Calu3 (cell line): Measurements from ENCODE around the gene CFI. TPM values are rescaled to one million over a fixed set of nuclear protein-coding genes. Genes with fewer than 3 reads are reported as not detected.

ENCODE experiments used
- BruUV-seq: library from RNA; stranded (reverse); fragments of 400-500 nt; replicated peaks from 2 replicates; lab custom pipeline; 2021; lab: Mats Ljungman, UMichigan
- CTCF ChIA-PET: fragments of 300-600 bp; sonication (Branson Sonifier 250); formaldehyde crosslinking; loops from one replicate; lab custom pipeline; 2022; ENCODE audit warnings: antibody characterized with exemption; lab: Charles Lee
- DNase-seq: peaks from one replicate; pipeline ENCODE4 v3.0.0; 2022
- H3K27ac Mint-ChIP-seq: one replicate; pipeline ENCODE4 v1.8.0; 2022; ENCODE audit warnings: mixed read lengths; ENCODE audit not compliant: unreplicated experiment
- H3K27me3 Mint-ChIP-seq: one replicate; pipeline ENCODE4 v1.8.0; 2022; ENCODE audit warnings: mixed read lengths; ENCODE audit not compliant: unreplicated experiment
- H3K36me3 Mint-ChIP-seq: one replicate; pipeline ENCODE4 v1.8.0; 2022; ENCODE audit warnings: mild to moderate bottlenecking, moderate library complexity, mixed read lengths; ENCODE audit not compliant: insufficient read depth, unreplicated experiment
- H3K4me1 Mint-ChIP-seq: one replicate; pipeline ENCODE4 v1.8.0; 2022; ENCODE audit warnings: mild to moderate bottlenecking, low read depth, mixed read lengths; ENCODE audit not compliant: unreplicated experiment
- H3K4me3 Mint-ChIP-seq: one replicate; pipeline ENCODE4 v1.8.0; 2022; ENCODE audit warnings: mild to moderate bottlenecking, low read depth, moderate library complexity, mixed read lengths; ENCODE audit not compliant: unreplicated experiment
- H3K9me3 Mint-ChIP-seq: one replicate; pipeline ENCODE4 v1.8.0; 2022; ENCODE audit warnings: low read depth, mixed read lengths; ENCODE audit not compliant: unreplicated experiment
- CTCF ChIP-seq: fragments of 200-600 bp; IDR thresholded peaks from one replicate; pipeline ENCODE4 v1.8.0; 2022; ENCODE audit warnings: antibody characterized with exemption; ENCODE audit not compliant: unreplicated experiment
- intact Hi-C: fragments of 100-400 bp; cut with micrococcal nuclease; formaldehyde crosslinking; loops from one replicate; pipeline ENCODE4 v1.10.0; 2022; ENCODE audit not compliant: unreplicated experiment
- total RNA-seq: library from RNA; stranded (reverse); gene quantifications from 2 replicates; pipeline ENCODE4 v1.2.3, GENCODE V29; 2022

CFI gene
- total RNA-seq, 1 experiment from 2014 or later, result 25.8 TPM

- Mint-ChIP-seq H3K27me3 (no peaks in the 10 kb centered on the region), H3K4me3 (no peak overlapping the region), H3K4me1 (peaks cover 11% of the 10 kb centered on the region), H3K9me3 (peaks cover 6% of the 10 kb centered on the region), H3K36me3 (no peaks in the 10 kb centered on the region), H3K27ac (no peak overlapping the region)
- no peak for TF ChIP-seq CTCF
- intact Hi-C loops, result no loop called here
- no TSS peak for BruUV-seq
- CTCF ChIA-PET, result no interaction called here
- DNase-seq, result no peak
Observed at GRCh38 chr4:109719604-109720003, 82.2 kb downstream of the CFI start.

- no peak for TF ChIP-seq CTCF
- intact Hi-C loops, result no loop called here
- H3K9me3 Mint-ChIP-seq, result peaks cover 6% of the 10 kb centered on the region
- H3K4me1 Mint-ChIP-seq, result peaks cover 11% of the 10 kb centered on the region
- no peaks in the 10 kb centered on the region for H3K36me3 Mint-ChIP-seq
- H3K27me3 Mint-ChIP-seq, result no peaks in the 10 kb centered on the region
- CTCF ChIA-PET, result no interaction called here
- DNase-seq, result no peak
- no peak overlapping the region for H3K4me3 Mint-ChIP-seq
- H3K27ac Mint-ChIP-seq, result no peak overlapping the region
- no TSS peak for BruUV-seq
Observed at GRCh38 chr4:109718759-109719158, 83.0 kb downstream of the CFI start.

- no peaks in the 10 kb centered on the region for H3K27me3 Mint-ChIP-seq
- no peak overlapping the region for H3K27ac Mint-ChIP-seq
- H3K36me3 Mint-ChIP-seq, result peaks cover 7% of the 10 kb centered on the region
- intact Hi-C loops, result no loop called here
- no peaks in the 10 kb centered on the region for H3K9me3 Mint-ChIP-seq
- no peak for DNase-seq
- H3K4me3 Mint-ChIP-seq, result no peak overlapping the region
- CTCF ChIA-PET, result no interaction called here
- no peaks in the 10 kb centered on the region for H3K4me1 Mint-ChIP-seq
- TF ChIP-seq CTCF, result no peak
- BruUV-seq, result no TSS peak
Observed at GRCh38 chr4:109713500-109713899, 88.3 kb downstream of the CFI start.

GRCh38 chr4:109708990-109709389, 92.8 kb downstream of the CFI start:
- TF ChIP-seq CTCF, result no peak
- no TSS peak for BruUV-seq
- intact Hi-C loops, result loop anchor here (10.0 kb wide), 1 partner anchor 266 kb away; no protein-coding TSS in a partner anchor
- DNase-seq, result no peak
- peaks cover 2% of the 10 kb centered on the region for H3K4me1 Mint-ChIP-seq
- H3K36me3 Mint-ChIP-seq, result peaks cover 9% of the 10 kb centered on the region
- H3K27me3 Mint-ChIP-seq, result no peaks in the 10 kb centered on the region
- H3K27ac Mint-ChIP-seq, result no peak overlapping the region
- no peak overlapping the region for H3K4me3 Mint-ChIP-seq
- H3K9me3 Mint-ChIP-seq, result no peaks in the 10 kb centered on the region
- CTCF ChIA-PET, result no interaction called here
